NB4 (cell line): ENCODE data around the gene CSF1.

Experiments used
- DNase-seq: peaks from one replicate; pipeline ENCODE4 v3.0.0; 2010; ENCODE audit warnings: low read depth
- H3K4me3 ChIP-seq: one replicate; pipeline ENCODE4 v1.5.1; 2011; ENCODE audit warnings: mild to moderate bottlenecking, low read depth, low read length, moderate library complexity
- MYC ChIP-seq: IDR thresholded peaks from 2 replicates; pipeline ENCODE4 v1.6.1; 2011; ENCODE audit warnings: low read depth, low read length
- POLR2A ChIP-seq: IDR thresholded peaks from 2 replicates; pipeline ENCODE4 v1.6.1; 2011; ENCODE audit warnings: mild to moderate bottlenecking; ENCODE audit not compliant: insufficient read length; ENCODE audit errors: extremely low read depth
- TF ChIP-seq, protein P1 (sequence below): IDR thresholded peaks from one replicate; pipeline ENCODE4 v1.5.1; 2012; ENCODE audit warnings: low read depth, low read length
- TF ChIP-seq, protein P2 (sequence below): IDR thresholded peaks from 2 replicates; pipeline ENCODE4 v1.6.1; 2011; ENCODE audit warnings: low read depth, low read length

Gene CSF1

DNA sequence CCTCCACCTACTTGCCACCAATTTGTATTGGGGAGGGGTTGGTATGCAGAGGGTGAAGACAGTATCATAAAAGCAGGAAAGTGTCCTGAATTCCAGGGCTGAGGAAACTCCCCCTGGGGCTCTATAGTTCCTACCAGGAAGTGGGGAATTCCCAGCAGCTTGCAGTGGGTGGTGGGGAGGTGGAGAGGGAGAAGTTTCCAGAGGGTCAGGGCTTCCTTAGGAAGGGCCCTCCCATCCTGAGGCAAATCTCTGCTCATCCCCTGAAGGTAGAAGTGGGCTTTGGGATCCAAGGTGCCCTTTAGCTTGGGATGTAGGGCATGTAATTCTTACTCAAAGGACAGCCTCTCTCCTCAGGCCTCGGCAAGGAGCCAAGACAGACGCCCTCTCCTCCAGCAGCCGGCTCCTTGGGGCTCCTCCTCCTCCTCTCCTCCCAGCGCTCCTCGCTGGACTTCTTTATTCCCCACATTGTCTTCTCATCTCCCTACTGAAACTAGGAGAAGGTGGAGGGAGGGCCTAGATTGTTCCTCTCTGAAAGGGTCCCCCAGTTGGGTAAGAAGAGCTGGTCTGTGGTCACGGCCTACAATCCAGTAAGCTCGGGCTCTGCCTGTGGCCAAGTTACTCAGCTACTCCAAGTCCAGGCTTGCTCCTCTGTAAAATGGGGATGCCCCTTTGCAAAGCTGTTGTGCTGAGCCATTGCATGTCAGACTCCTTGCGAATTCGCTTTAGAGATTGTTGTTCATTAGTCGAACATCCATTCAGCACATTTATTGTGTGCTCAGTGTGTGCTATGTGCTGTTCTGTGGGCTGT lies 17.9 kb upstream of the CSF1 start:
- peak; percentile 49 for DNase-seq

DNA sequence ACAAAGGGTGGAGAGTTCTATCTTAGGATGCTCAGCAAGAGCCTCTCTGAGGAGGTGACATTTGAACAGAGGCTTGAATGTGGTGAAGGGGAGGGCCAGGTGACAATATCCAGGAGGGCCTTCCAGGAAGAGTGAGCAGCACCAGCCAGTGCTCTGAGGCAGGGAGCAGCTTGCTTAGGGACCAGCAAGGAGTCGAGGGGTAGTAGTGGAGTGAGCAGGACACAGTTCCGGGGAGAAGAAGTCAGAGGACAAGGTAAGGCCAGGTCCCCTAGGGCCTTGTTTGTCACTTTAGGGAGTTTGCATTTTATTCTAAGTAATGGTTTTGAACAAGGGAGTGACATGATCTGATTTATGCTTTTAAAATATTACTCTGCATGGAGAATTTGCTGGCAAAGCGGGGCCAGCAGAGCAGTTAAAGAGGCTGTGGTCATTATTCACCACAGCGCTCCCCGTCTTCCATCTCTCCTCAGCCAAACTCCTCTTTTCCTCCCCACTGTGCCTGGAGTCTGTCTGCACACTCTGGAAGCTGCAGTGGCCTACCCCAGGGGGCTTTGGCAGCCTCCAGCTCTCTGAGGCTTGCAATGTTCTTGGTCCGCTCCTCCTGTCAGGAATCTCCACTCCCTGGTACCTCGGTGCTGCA lies 17.0 kb upstream of the CSF1 start:
- no peak overlapping the region for H3K4me3 ChIP-seq
- DNase-seq = no peak
- TF ChIP-seq, protein P1, sequence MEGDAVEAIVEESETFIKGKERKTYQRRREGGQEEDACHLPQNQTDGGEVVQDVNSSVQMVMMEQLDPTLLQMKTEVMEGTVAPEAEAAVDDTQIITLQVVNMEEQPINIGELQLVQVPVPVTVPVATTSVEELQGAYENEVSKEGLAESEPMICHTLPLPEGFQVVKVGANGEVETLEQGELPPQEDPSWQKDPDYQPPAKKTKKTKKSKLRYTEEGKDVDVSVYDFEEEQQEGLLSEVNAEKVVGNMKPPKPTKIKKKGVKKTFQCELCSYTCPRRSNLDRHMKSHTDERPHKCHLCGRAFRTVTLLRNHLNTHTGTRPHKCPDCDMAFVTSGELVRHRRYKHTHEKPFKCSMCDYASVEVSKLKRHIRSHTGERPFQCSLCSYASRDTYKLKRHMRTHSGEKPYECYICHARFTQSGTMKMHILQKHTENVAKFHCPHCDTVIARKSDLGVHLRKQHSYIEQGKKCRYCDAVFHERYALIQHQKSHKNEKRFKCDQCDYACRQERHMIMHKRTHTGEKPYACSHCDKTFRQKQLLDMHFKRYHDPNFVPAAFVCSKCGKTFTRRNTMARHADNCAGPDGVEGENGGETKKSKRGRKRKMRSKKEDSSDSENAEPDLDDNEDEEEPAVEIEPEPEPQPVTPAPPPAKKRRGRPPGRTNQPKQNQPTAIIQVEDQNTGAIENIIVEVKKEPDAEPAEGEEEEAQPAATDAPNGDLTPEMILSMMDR = no peak
- TF ChIP-seq MYC (no peak), POLR2A (no peak)
- TF ChIP-seq, protein P2, sequence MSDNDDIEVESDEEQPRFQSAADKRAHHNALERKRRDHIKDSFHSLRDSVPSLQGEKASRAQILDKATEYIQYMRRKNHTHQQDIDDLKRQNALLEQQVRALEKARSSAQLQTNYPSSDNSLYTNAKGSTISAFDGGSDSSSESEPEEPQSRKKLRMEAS = no peak

More for the DNA sequence above, 17.9 kb upstream of the CSF1 start:
- TF ChIP-seq, protein P2 = no peak
- TF ChIP-seq POLR2A = no peak
- TF ChIP-seq, protein P1 = no peak
- TF ChIP-seq MYC = no peak
- H3K4me3 ChIP-seq = no peak overlapping the region

DNA sequence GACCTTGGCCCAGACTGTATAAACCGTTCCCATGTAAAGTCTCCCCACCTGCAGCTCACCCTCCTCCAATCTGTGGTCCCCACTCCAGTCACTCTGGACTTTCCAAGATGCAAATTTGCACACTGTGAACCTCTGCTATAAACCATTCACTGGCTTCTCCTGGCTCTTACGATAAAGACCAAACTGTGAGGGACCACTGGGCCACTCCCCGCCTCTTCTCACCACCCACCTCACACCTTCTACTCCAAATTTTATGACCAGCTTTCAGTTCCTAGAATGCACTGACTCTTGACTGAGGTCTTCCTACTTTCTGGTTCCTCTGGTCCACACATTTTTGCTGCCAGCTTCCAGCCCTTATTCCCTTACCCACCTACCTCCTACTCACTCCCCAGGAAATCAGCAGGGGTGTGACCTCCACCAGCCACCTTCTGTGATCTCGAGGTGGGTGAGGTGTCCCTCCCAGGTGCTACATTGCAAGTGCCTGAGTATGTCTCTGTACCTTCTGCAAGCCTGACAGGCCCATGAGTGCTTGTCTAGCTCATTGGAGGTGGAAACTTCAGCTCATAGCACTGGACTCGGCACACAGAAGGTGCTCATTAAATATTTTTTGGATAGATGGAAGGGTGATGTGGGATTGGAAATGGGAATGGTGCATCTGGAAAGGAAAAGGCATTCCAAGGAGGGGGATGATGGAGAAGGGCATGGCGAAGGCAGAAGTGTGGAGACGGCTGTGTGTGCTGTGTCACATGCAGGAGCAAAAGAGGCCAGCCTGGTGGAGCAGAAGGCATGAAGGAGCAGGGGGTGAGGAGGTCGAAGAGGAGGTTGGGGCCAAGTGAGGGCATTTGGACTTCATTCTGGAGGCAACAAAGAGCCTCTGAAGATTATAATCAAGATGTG lies 15.6 kb upstream of the CSF1 start:
- TF ChIP-seq, protein P2 = peak; percentile 12; the same call in 1 of the 2 replicates
- TF ChIP-seq POLR2A = no peak
- H3K4me3 ChIP-seq = no peak overlapping the region
- no peak for DNase-seq

DNA sequence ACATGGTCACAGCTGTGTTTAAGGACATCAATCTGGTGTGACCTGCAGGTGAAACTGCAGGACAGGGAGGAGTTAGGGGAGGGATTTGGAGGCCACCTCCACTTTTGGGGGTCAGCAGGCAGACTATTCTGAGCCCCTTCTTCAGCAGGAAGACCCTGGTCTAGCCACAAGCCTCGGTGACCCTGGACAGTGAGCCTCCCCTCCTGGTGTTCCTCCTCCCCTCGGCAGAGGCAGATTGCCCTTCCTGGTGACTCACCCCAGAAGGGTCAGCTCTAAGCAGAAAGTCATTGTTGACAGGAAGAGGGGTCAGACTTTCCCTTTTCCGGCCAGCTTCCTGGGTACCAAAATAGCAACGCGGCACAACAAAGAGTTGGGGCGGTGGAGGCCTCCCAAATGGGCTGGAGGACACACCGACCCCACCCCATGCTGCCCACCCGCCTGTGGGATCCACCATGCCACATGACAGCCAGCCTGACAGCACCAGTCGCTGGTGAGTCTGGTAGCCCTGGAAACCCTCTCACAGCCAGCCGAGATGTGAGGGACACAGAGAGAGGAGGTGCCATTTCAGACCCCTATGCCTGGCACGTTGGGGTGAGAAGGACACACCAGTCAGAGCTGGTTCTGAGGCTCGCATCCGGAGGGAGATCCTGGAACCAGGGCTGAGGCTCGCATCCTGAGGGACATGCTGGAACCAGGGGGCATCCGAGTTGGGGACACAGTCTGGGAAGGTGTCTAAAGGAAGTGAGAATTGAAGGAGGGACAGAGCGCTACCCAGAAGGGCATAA lies 14.7 kb upstream of the CSF1 start:
- TF ChIP-seq, protein P1 = no peak
- peak; percentile 27; the same call in 1 of the 2 replicates for TF ChIP-seq MYC
- TF ChIP-seq, protein P2 = 0 out of 2 replicates have a peak, but pooled peaks have one; percentile 2
- H3K4me3 ChIP-seq = no peak overlapping the region
- peak; percentile 72 for DNase-seq

DNA sequence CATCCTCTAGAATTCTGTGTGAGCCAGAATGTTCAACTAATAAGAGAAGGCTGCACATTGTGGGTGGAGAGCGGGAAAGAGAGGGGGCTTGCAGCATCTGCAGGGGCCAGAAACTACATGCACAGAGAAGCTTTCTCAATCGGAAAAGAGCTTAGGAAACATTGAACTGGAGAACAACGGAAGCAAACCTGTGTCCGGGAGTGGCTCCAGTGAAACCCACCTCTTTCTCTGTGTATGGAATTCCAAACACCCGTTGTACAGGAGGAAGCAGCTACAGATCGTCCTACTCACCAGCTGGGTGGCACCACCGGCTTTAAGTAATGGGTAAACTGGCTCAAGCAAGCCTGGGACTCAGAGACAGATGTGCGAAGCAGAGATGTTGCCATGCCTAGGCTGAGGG lies 14.0 kb upstream of the CSF1 start:
- TF ChIP-seq POLR2A (no peak), MYC (no peak)
- TF ChIP-seq, protein P2 = no peak
- TF ChIP-seq, protein P1 = no peak
- no peak overlapping the region for H3K4me3 ChIP-seq
- DNase-seq = no peak
